ENCODE results near the gene USP10. TPM values are rescaled to one million over a fixed set of nuclear protein-coding genes. Genes with fewer than 3 reads are reported as not detected.

The USP10 gene
- total and polyA plus RNA-seq, 2 donors: 39.5 to 44.6 TPM

DNA sequence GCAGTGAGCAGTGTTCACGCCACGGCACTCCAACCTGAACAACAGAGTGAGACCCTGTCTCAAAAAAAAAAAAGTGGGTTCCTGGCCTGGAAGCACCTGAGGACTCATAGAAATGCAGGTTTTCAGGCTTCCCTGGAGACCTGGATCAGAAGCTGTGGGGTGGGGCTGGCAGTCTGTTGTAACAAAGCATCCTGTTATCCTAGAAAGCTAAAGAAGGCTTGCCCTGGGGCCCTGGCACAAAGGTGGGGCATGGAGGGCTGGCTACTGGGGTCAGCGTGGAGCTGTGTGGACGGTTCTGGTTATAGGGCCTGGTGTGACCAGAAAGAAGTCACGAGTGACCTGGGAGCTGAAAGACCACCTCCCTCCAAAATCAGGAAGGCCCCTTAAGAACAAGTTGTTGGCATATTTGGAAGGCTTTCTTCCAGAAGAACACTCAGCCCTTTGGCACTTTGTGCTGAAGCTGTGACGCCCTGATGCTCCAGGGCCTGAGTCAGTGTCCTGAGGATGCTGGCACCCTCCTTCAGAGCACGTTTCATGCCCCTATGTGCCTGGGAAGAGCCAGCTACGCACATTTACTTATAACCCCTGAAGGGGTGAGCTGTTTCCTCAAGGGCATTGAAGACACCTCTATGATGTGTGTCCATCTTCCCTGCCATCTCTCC is 126.2 kb downstream of the USP10 start:
- DNase-seq (ENCODE audit: extremely low spot score): no peak
- WGBS: 73% methylated on average over 8 of the region's 8 CpGs
- Histone ChIP-seq H3K36me3 (ENCODE audit: insufficient read depth) (no peaks in the 10 kb centered on the region), H3K4me3 (ENCODE audit: low read depth, low read length) (no peak overlapping the region), H3K27ac (ENCODE audit: low read depth) (peak overlapping the region; percentile 79), H3K4me1 (ENCODE audit: insufficient read depth) (no peaks in the 10 kb centered on the region)

DNA sequence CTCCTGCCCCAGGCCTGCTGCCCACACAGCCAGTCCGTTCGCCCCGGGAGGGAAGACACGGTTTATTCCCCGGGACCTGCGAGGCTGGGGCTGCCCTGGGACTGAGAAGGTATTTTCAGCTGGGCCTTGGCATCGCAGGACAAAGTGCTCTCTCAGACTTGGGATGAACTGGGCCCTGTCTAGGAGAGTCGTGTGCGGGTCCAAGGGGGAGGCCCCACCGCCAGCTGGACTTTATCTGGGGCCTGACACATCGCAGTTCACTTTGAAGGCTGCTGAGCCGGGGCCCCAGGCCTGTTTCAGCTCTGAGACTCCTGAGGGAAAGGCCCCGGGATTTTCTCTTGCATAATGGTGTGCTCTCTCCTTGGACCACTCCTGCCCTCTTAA is 126.8 kb downstream of the USP10 start:
- no peak overlapping the region for H3K4me3 ChIP-seq (ENCODE audit: low read depth, low read length)
- WGBS: 30% methylated on average over 13 of the region's 13 CpGs
- no peaks in the 10 kb centered on the region for H3K36me3 ChIP-seq (ENCODE audit: insufficient read depth)
- peak overlapping the region; percentile 79 for H3K27ac ChIP-seq (ENCODE audit: low read depth)
- DNase-seq (ENCODE audit: extremely low spot score): no peak
- no peaks in the 10 kb centered on the region for H3K4me1 ChIP-seq (ENCODE audit: insufficient read depth)

DNA sequence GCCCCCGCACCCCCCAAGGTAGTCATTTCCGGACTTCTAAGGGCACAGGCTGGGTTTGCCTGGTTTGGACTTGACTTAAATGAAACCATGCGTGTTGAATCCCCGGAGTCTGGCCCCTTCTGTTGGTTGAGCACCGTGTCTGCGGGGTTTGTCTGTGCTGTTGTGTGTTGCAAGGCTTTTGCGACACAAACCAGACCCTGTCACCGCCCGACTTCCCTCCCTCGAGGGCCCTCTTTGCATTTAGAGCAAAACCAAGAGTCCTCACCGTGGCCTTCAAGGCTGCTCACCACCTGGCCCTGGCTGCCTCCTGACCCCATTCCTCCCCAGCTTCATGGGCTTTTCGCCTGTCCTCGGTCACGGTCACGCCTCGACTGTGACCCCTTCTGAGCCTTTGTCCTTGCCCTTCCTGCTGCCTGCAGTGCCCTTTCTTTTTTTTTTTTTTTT is 127.4 kb downstream of the USP10 start:
- 40% methylated on average over 16 of the region's 16 CpGs for WGBS
- Histone ChIP-seq H3K27ac (ENCODE audit: low read depth) (peak overlapping the region; percentile 72), H3K36me3 (ENCODE audit: insufficient read depth) (no peaks in the 10 kb centered on the region), H3K4me3 (ENCODE audit: low read depth, low read length) (no peak overlapping the region), H3K4me1 (ENCODE audit: insufficient read depth) (no peaks in the 10 kb centered on the region)
- no peak for DNase-seq (ENCODE audit: extremely low spot score)

DNA sequence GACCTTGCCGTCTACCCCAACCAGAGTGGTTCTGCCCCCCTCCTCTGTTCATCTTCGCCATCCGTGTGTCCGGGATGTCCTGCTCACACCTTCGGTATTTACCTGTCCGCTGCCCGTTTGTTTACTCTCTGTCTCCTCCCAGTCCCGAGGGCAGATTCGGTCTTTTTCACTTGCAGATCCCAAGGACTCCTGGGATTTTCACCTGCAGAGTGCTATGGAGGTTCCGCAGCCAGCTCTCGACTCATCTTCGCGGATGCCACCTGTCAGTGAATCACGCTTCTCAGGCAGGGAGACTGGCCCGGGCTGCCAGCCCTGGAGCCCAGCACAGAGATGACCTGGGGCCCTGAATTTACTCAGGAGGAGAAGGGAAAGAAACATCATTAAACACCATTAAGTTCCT is 128.1 kb downstream of the USP10 start:
- Histone ChIP-seq H3K27ac (ENCODE audit: low read depth) (peak overlapping the region; percentile 28), H3K4me1 (ENCODE audit: insufficient read depth) (no peaks in the 10 kb centered on the region), H3K36me3 (ENCODE audit: insufficient read depth) (no peaks in the 10 kb centered on the region), H3K4me3 (ENCODE audit: low read depth, low read length) (no peak overlapping the region)
- no peak for DNase-seq (ENCODE audit: extremely low spot score)
- 70% methylated on average over 15 of the region's 15 CpGs for WGBS

DNA sequence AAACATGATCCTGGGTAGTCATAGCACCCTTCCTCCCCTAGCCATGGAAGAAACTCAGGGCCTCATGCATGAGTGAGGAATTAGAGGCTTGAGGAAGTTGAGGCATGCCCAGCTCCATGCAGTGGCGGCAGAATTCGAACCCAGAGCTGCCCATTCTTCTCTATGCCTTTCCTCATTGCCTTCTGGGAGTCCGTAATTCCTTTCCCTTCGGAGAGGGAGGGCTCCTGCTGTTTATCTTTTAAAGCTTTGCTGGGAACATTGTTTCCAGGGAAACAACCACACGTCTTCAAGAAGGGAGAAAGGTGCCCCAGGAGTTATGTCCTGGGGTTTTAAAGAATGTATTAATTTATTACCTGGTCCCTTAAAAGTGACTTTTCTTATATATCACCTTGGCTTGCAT is 128.5 kb downstream of the USP10 start:
- H3K4me1 ChIP-seq (ENCODE audit: insufficient read depth): no peaks in the 10 kb centered on the region
- WGBS: 54% methylated on average over 5 of the region's 5 CpGs
- no peak overlapping the region for H3K4me3 ChIP-seq (ENCODE audit: low read depth, low read length)
- H3K27ac ChIP-seq (ENCODE audit: low read depth): peak overlapping the region; percentile 25
- H3K36me3 ChIP-seq (ENCODE audit: insufficient read depth): no peaks in the 10 kb centered on the region
- no peak for DNase-seq (ENCODE audit: extremely low spot score)

Other genes starting within 250 kb of the USP10 start
- 18.0 TPM for gene MEAK7, start 195.3 kb upstream of the USP10 start, total RNA-seq
- 11.2 TPM for gene MEAK7, start 195.3 kb upstream of the USP10 start, polyA plus RNA-seq
- 31.8 TPM for gene COTL1, start 81.9 kb upstream of the USP10 start, total RNA-seq
- gene COTL1, start 81.9 kb upstream of the USP10 start, polyA plus RNA-seq: 82.7 TPM
- 41.2 TPM for gene KLHL36, start 51.5 kb upstream of the USP10 start, total RNA-seq
- 34.8 TPM for gene KLHL36, start 51.5 kb upstream of the USP10 start, polyA plus RNA-seq
- gene CRISPLD2, start 120.0 kb downstream of the USP10 start, total RNA-seq: 69.1 TPM
- gene CRISPLD2, start 120.0 kb downstream of the USP10 start, polyA plus RNA-seq: 228 TPM